Hematopoietic multipotent progenitor cell treated with erythropoietin and hydrocortisone succinate and interleukin-3 and kit ligand, for 6 days (in vitro differentiated cells): ENCODE results near the gene GABRG3.
"Not testable (repeated sequence)": the region's sequence is repeated elsewhere in the genome, so short reads cannot be mapped to it uniquely, and the experiment has no call there.

Source experiments
- DNase-seq: peaks from one replicate; pipeline ENCODE4 v3.0.0-alpha.2; 2015

GABRG3 gene

DNA sequence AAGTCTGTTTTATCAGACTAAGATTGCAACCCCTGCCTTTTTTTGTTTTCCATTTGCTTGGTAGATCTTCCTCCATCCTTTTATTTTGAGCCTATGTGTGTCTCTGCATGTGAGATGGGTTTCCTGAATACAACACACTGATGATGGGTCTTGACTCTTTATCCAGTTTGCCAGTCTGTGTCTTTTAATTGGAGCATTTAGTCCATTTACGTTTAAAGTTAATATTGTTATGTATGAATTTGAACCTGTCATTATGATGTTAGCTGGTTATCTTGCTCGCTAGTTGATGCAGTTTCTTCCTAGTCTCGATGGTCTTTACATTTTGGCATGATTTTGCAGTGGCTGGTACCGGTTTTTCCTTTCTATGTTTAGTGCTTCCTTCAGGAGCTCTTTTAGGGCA is 220.5 kb downstream of the GABRG3 start:
- DNase-seq = not testable (repeated sequence)

DNA sequence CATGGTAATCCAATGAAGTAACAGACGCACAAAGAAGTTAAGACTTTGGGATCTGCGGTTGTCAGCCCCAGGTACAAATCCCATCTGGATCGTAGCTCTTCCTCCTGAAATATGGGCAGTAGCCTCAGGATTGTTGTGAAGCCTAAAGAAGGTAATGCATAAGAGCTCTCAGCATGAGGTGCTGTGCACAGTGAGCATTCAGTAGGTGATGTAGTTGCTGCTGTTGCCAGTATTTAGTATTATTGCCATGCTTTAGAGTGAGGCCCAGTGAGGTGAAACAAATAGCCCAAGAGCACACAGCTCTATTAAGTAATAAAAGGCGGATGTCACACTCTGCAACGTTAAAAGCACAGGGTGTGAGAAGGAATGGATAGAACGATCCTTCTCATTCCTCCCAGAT is 225.7 kb downstream of the GABRG3 start:
- no peak for DNase-seq

DNA sequence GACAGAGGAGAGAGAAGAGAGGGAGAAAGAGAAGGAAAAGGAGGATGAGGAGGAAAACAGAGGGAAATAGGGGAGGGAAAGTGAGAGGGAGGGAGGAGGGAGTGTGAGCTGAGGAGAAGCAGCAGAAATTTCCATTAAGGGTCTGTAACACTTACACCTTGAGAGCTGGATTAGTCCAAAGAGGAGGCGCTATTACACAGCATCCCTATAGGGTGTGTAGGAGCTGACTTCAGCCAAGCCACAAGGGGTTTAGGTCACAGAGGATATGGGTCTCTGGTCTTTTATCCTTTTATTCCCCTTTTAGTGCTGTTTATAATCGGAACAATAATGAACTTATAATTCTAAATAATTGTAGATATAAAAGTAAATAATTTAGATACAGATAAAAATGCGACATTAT is 230.4 kb downstream of the GABRG3 start:
- DNase-seq = no peak

DNA sequence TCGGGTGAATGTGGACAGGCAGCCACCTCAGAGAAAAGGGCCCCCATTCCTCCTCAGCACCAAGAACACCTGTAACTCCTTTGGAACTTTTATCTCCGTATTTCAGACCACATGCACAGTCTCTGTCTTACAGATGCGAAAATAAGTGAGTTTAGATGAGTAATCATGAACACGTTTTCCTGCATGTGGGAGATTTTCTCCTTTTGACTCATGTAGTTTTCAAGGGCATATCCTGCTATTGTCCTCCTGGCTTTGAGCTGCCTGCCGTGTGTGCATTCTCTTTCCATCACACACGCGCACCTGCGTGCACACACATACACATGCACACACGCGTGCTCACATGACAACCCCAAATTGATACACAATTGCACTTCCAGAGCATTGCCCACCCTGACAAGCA is 239.2 kb downstream of the GABRG3 start:
- no peak for DNase-seq

DNA sequence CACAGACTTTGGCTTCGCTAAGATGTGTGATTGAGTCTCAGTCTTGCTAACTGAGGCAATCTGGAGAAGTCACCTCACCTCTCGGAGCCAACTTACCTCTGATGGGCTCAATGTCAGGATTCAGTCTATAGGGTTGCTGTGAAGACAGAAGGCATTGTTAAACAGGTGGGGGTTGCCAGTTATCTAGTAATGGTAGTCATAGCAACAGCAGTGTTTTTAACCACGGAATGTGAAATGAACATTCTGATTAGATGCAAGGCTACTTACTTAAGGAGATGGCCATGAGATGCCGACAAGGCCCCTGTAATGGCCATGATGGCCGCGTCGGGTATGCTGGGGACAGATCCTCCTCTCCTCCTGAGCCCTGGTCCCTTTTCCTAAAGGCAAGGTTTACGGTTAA is 243.1 kb downstream of the GABRG3 start:
- DNase-seq = no peak

- no peak for DNase-seq
These were observed 244.0 kb downstream of the GABRG3 start for GRCh38 chr15:27214961-27215360.

DNA sequence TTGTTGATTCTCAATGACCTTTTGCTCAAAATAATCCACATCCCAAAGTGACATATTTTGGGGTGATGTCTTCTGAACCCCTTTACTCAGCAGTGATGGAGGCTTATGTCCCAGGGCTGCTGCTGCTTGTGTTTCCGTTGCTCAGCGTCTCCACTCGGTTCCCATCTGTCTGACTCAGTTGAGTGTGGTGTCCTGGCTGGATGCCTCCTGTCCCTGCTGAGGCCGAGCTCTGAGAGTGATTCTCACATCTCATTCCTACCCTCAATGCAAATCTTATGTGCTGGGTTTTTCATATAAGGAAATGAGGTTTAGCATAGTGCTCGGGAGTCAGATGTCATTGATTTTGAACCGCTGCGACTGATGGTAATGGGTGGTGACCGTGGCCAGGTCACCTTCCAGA is 247.4 kb downstream of the GABRG3 start:
- no peak for DNase-seq

DNA sequence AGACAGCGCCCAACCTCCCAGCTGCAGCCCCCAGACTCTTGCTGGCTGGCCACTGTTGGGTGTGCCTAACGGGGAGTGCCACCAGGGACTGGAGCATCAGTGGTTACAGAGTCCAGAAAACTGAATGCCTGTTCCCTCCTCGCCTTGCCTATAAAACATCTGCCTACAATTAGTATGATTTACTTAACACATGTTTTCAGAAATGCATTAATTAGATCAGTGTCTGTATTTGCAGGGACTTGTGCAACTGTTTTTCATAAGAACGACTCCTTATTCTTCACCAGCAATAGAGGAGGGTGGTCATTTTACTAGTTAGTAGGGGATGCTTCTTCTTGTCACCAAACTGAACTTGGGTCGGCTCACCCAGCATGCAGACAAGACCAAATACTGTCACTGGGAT is 248.7 kb downstream of the GABRG3 start:
- DNase-seq = no peak

GRCh38 chr15:27220199-27220598 is 249.2 kb downstream of the GABRG3 start:
- no peak for DNase-seq

DNA sequence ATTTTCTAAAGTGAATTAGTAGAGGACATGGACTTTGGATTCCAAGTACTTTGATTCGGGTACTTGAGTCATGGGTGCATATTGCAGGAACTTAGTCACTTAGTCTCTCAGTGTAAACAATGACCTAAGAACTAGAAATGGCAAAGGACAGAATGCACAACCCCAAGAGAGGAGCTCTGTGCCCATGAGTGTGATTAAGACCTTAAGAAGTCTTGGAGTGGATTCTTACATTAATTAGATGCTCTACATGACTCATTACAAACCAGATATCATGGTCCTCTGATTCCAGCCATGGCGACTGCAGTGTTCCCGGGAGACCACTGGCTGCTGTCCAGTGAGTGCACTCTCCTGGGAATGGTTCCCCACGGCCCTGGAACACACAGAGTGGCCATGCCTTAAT is 251.5 kb downstream of the GABRG3 start:
- no peak for DNase-seq

- no peak for DNase-seq
These were observed 252.2 kb downstream of the GABRG3 start for GRCh38 chr15:27223179-27223578.

DNA sequence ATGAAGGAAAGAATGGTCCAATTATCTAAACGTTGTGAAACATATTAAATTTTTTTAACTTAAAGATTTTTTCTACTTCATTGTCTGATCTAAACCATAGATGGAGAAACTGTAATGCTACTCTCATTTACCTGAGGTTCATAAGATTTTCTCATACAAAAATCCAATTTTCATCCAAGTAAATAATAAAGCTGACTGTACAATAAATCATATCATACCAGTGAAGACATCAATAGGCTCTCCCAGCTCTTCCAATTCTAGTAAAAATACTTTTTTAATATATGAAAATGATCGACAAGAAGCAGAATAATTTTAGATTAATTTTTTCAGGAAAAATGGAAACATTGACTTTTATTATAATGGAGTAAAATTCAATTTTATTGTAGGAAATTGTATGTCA is 260.8 kb downstream of the GABRG3 start:
- no peak for DNase-seq

GRCh38 chr15:27232876-27233275 is 261.9 kb downstream of the GABRG3 start:
- DNase-seq = no peak

DNA sequence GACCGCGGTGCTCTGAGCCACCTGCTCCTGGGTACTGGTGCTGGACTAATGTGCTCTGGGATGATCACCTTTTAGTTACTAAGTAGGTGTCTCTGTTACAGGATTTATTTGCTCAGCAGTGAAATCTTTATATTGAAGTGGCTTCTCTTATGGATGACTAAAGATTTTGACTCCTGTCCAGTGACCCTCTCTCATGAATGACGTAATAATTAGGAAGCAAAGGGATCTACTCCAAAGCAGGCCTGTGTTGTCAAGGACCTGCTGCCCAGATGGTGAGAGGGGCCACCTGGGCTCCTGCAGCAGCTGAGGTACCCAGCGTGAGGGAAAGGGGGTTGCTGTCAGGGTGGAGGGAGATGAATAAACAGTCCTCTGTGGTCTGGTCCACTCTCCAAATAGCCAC is 263.6 kb downstream of the GABRG3 start:
- no peak for DNase-seq

DNA sequence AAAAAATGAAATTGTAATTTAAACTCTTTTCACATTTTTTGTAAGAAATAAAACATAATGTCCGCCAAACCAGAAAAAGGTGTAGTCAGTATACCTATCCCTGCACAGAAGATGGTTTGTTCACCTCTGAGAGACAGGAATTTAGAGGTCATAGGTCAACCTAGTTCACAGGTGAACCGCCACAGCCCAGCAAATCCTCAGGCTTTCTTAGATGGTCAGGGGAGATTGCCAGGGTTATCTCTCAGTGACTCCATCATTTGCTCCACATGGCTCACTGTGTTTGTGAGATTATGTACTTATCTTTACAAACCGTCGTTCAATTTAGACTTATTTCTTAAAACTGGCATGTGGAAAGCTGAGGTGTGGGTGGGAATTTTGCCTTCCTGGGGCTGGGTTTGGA is 264.2 kb downstream of the GABRG3 start:
- DNase-seq = no peak

GRCh38 chr15:27235681-27236080 is 264.7 kb downstream of the GABRG3 start:
- no peak for DNase-seq

DNA sequence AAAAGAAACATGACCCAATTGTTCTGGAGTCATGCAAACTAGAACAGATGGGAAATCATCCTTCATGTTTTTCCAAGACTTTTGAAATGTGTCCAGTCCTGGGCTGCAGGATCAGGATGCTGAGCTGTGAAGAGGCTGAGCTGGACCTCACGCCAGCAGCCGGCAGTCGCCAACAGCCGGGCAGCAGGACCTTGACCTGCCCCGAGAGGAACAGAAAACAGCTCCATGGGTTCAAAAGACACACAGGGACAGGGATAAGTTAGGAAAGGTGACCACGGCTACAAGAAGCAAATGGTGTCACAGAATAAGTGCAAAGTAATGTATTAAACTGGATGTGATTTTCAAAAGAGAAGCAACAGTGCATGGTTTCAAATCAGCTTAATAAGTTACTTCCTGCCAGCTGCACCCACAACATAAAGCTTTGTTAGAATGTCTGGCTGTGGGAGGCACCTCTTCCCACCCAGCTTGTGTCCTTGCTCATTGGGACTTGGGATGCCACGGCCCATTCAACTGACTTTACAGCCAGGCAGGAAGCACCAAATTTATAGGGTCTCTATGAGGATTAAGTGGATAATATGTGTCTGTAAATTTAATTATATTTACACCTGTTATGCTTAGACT is 266.4 kb downstream of the GABRG3 start:
- no peak for DNase-seq

DNA sequence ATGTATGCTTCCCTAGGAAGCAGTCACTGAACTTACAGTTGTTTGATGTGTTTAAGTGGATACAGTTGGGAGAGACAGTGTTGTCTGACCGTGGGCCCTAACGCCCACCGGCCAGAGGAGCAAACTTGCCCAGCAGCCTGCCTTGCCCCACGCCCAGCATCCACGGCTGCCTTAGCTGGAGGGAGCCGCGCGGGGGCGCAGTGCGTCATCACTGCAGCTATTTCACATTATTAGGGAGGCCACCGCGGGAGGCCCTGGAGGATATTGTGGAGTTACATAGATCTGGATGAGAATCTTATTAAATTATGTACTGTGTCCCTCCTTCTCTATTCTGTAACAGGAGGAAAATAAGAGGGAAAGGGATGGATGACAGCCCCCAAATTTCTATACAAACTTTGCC is 267.2 kb downstream of the GABRG3 start:
- DNase-seq = peak; percentile 5

DNA sequence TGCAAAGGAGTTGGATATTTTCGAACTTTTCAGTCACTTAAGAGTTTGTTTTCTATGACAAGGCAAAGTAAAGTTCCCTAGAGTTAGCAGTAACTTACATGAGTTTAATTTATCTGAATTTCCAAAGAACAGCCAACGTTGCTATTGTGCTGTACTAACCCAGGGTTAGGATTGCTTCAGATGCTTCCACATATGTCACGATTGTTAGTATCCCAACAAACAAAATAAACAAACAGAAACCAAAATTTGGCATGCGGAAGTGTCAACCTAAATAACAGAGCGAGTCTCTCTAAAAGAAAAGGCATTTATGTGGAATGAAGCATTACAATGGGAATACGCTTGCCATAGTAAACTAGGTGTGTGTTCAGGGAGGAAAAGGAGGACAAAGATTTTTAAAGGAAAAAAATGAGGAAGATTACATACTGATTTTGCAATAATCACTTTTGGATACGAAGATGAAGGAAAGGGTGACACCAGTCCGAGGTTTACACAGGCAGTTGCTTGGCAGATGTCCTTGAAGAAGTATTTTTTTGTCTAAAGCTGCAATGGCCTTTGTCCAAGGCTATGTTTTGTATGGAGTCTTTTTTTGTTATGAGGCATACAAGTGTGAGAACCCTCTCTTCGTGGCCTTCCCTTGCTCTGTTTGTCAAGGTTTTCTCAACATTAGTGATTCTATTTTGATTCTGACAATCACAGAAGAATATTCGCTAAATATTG is 267.9 kb downstream of the GABRG3 start:
- DNase-seq = no peak

DNA sequence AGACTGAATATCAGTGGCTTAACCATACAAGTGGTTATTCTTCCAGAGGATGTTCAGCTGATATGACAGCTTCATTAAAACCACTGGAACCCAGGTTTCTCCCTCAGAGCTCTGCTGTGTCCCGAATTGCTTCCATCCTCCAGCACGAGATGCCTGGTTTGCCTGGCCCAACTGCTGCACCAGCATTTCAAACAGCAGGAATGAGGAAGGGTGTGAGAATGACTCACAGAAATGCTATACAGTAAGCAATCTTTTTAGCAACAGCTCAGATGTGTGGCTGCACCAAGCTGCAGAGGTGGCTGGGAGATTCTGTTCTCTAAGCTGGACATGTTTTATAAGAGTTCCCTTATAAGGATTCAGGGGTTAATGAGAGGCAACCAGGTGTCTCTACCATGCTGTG is 271.0 kb downstream of the GABRG3 start:
- no peak for DNase-seq

- DNase-seq = no peak
These were observed 273.1 kb downstream of the GABRG3 start for GRCh38 chr15:27244047-27244446.

- DNase-seq = no peak
These were observed 277.3 kb downstream of the GABRG3 start for GRCh38 chr15:27248251-27248650.

DNA sequence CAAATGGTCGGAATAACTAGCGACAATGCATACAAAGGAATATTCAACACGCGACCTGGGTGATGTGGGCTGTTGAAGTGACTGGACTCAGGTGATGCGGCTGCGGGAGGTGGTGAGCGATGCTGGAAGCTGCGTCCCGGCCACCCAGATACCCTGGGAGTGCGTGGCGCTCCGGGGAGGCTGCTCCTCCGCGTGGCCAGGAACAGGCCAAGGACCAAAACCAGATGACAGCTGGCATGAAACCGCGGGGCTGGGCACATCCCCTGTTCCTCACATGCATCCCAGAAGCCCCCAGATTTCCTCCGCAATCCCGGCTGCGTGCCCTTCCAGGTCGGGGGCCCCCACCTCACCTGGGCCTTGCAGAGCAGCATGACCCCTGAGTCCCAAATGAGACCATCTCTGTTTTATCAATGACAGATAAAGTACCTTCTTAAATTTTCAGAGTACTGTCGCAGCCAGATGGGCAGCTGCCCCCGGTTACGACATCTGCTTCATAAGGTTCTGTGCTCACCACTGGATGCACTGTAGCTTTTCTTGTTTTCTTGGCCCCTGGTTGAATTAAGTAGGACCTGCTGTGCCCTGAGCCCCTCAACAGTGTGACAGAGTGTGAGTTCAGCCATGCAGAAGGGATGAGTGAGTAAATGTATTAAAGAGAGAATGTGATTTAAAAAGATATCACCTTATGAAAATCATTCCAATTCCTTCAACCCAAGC is 278.2 kb downstream of the GABRG3 start:
- no peak for DNase-seq

DNA sequence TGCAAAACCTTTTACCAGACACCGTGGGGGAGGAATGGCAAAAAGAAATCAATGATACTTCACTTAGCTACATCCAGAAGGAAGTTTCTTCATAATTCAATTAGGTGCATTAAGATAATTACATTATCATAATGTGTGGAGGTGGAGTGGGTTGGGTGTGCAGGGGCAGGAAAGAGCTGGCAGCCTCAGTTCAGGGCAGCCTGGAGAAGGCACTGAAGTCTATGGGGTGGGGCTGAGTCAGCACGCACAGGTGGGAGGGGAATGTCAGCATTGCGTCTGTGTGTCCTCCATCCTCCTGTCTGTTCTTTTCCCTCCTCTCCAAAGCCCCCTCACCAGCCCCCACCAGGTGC is 278.8 kb downstream of the GABRG3 start:
- DNase-seq = no peak

DNA sequence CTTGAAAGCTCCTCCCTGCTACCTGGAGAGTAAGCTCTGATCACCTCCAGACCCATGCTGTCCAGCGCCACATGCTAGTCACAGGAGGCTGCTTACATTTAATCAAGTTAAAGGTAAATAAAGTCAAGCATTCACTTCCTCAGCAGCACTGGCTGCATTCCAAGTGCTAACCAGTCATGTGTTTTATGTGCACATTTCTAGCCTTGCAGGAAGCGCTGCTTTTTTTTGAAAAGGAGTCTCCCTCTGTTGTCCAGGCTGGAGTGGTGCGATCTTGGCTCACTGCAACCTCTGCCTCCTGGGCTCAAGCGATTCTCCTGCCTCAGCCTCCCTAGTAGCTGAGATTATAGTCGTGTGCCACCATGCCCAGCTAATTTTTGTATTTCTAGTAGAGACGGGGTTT is 279.2 kb downstream of the GABRG3 start:
- no peak for DNase-seq
